Activated CD8-positive, alpha-beta memory T cell treated with anti-CD3 and anti-CD28 coated beads for 4 hours (primary cell): ENCODE data around the gene KLK1.

Experiments
- DNase-seq, 2 donors: peaks; one replicate each; pipeline ENCODE4 v3.0.0-alpha.2; 2020; ENCODE audit warnings: low read depth in 2 of 2

Gene KLK1

GRCh38 chr19:50823389-50824042, at the start of gene KLK1:
TSS of gene KLK1 (minus strand) at chr19:50823787. CDS start at chr19:50823748, 39 bp downstream.
- no peak for DNase-seq

- no peak for DNase-seq
Observed at GRCh38 chr19:50873056-50873455, 49.5 kb upstream of the KLK1 start, which contains the start of gene KLK2. TSS of gene KLK2 (plus strand) at chr19:50873439. CDS start at chr19:50873474, 35 bp downstream.

GRCh38 chr19:50870417-50871089, 47.0 kb upstream of the KLK1 start:
- DNase-seq: no peak

GRCh38 chr19:50869479-50869878, 45.9 kb upstream of the KLK1 start:
- DNase-seq: no peak

- no peak for DNase-seq
Observed at GRCh38 chr19:50861496-50862286, 38.1 kb upstream of the KLK1 start.

GRCh38 chr19:50861010-50861409, 37.4 kb upstream of the KLK1 start:
- no peak for DNase-seq

- DNase-seq: no peak
Observed at GRCh38 chr19:50859849-50860248, 36.3 kb upstream of the KLK1 start.

- no peak for DNase-seq
Observed at GRCh38 chr19:50858886-50859285, 35.3 kb upstream of the KLK1 start.

- DNase-seq: no peak
Observed at GRCh38 chr19:50857366-50857765, 33.8 kb upstream of the KLK1 start.

GRCh38 chr19:50854636-50855410, 31.2 kb upstream of the KLK1 start, which contains the start of gene KLK3:
TSS of gene KLK3 (plus strand) at chr19:50854915. CDS start at chr19:50854956, 41 bp downstream.
- no peak for DNase-seq

- DNase-seq: no peak
Observed at GRCh38 chr19:50851620-50852019, 28.0 kb upstream of the KLK1 start.

- no peak for DNase-seq
Observed at GRCh38 chr19:50850738-50851137, 27.2 kb upstream of the KLK1 start.

GRCh38 chr19:50844296-50844935, 20.8 kb upstream of the KLK1 start:
- DNase-seq: no peak

GRCh38 chr19:50843701-50844221, 20.2 kb upstream of the KLK1 start:
- DNase-seq: no peak

- DNase-seq: no peak
Observed at GRCh38 chr19:50843205-50843604, 19.6 kb upstream of the KLK1 start.

GRCh38 chr19:50842130-50842529, 18.5 kb upstream of the KLK1 start:
- no peak for DNase-seq

- no peak for DNase-seq
Observed at GRCh38 chr19:50839712-50840655, 16.4 kb upstream of the KLK1 start.

GRCh38 chr19:50838239-50838638, 14.7 kb upstream of the KLK1 start:
- no peak for DNase-seq

GRCh38 chr19:50837300-50837699, 13.7 kb upstream of the KLK1 start:
- no peak for DNase-seq
